ENCODE measurements around the gene DOCK1. TPM values are rescaled to one million over a fixed set of nuclear protein-coding genes. Genes with fewer than 3 reads are reported as not detected.

DOCK1 gene
- total and polyA plus RNA-seq, 2 donors from 2014 or later: 15.8 to 81.7 TPM

DNA sequence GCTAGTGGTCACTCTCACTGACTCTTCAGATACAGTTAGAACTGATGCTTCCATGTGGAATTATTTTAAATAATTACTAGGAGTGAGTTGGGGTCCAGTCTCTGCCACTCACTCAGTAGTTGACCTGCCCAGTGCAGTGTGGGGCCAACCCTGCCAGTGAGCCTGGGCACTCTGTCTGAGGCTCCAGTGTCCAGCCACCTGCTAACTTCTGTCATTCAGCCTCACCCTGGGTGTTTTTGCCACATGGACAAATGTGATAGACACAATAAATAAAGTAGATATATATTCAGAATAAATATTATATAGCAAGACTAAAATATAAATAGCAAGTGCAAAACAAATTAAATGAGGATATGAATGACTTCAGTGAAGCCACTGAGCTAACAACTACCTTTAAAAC, 284.0 kb downstream of the DOCK1 start:
- no peak for DNase-seq
- TF ChIP-seq, protein P1, sequence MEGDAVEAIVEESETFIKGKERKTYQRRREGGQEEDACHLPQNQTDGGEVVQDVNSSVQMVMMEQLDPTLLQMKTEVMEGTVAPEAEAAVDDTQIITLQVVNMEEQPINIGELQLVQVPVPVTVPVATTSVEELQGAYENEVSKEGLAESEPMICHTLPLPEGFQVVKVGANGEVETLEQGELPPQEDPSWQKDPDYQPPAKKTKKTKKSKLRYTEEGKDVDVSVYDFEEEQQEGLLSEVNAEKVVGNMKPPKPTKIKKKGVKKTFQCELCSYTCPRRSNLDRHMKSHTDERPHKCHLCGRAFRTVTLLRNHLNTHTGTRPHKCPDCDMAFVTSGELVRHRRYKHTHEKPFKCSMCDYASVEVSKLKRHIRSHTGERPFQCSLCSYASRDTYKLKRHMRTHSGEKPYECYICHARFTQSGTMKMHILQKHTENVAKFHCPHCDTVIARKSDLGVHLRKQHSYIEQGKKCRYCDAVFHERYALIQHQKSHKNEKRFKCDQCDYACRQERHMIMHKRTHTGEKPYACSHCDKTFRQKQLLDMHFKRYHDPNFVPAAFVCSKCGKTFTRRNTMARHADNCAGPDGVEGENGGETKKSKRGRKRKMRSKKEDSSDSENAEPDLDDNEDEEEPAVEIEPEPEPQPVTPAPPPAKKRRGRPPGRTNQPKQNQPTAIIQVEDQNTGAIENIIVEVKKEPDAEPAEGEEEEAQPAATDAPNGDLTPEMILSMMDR (IDR thresholded peaks at IDR 0.05; ENCODE audit: borderline replicate concordance, extremely low read depth, insufficient read depth): no peak

DNA sequence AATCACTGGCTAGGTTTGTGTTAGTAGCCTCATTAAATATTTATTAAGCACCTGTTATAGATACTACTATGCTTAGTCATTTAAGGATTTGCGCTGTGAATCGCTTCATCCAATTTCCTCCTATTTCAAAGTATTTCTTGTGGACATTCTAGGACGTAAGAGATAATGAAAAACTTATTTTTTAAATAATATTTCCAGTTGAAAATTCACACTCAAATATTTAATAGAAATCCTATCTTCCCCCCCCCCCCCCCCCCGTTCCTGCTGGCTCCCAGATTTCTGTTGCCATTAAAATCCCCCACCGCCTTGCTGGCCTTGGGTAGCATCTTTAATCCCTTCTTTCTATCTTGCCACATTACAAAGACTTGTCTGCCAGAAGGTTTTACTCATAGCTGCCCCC, 285.2 kb downstream of the DOCK1 start:
- TF ChIP-seq, protein P1 (IDR thresholded peaks at IDR 0.05; ENCODE audit: borderline replicate concordance, extremely low read depth, insufficient read depth): no peak
- Histone ChIP-seq H3K4me3 (ENCODE audit: low read length in 3 of 3) (no peak overlapping the region), H3K9me3 (ENCODE audit: control insufficient read depth in 2 of 3, insufficient read depth in 1 of 3, low read length in 3 of 3) (no peaks in the 10 kb centered on the region), H3K27me3 (ENCODE audit: control insufficient read depth, insufficient read depth, low read length) (no peaks in the 10 kb centered on the region), H3K4me1 (ENCODE audit: control insufficient read depth in 2 of 3, insufficient read depth in 2 of 3, low read depth in 1 of 3, low read length in 3 of 3) (peaks cover 0 to 6% (median 0%) of the 10 kb centered on the region in 3 donors), H3K27ac (ENCODE audit: low read depth in 2 of 2, low read length in 2 of 2) (no peak overlapping the region), H3K9ac (ENCODE audit: low read length in 3 of 3) (no peak overlapping the region), H3K36me3 (ENCODE audit: control insufficient read depth in 2 of 3, insufficient read depth in 3 of 3, low read length in 3 of 3) (no peaks in the 10 kb centered on the region)
- intact Hi-C loops (cut with DNase I): no loop called here
- DNase-seq (no peak), FAIRE-seq (no peak)

More for the DNA sequence above, 284.0 kb downstream of the DOCK1 start:
- Histone ChIP-seq H3K4me3 (ENCODE audit: low read length in 3 of 3) (no peak overlapping the region), H3K27me3 (ENCODE audit: control insufficient read depth, insufficient read depth, low read length) (no peaks in the 10 kb centered on the region), H3K36me3 (ENCODE audit: control insufficient read depth in 2 of 3, insufficient read depth in 3 of 3, low read length in 3 of 3) (no peaks in the 10 kb centered on the region), H3K27ac (ENCODE audit: low read depth in 2 of 2, low read length in 2 of 2) (no peak overlapping the region), H3K9me3 (ENCODE audit: control insufficient read depth in 2 of 3, insufficient read depth in 1 of 3, low read length in 3 of 3) (no peaks in the 10 kb centered on the region), H3K4me1 (ENCODE audit: control insufficient read depth in 2 of 3, insufficient read depth in 2 of 3, low read depth in 1 of 3, low read length in 3 of 3) (no peaks in the 10 kb centered on the region), H3K9ac (ENCODE audit: low read length in 3 of 3) (no peak overlapping the region)
- FAIRE-seq: no peak
- intact Hi-C loops (cut with DNase I): no loop called here

- DNase-seq (no peak), FAIRE-seq (no peak)
- TF ChIP-seq, protein P1 (IDR thresholded peaks at IDR 0.05; ENCODE audit: borderline replicate concordance, extremely low read depth, insufficient read depth): no peak
- H3K36me3 ChIP-seq (ENCODE audit: control insufficient read depth in 2 of 3, insufficient read depth in 3 of 3, low read length in 3 of 3): no peaks in the 10 kb centered on the region
- intact Hi-C loops (cut with DNase I): no loop called here
- peaks cover 0 to 10% (median 0%) of the 10 kb centered on the region in 3 donors for H3K4me1 ChIP-seq (ENCODE audit: control insufficient read depth in 2 of 3, insufficient read depth in 2 of 3, low read depth in 1 of 3, low read length in 3 of 3)
- H3K4me3 ChIP-seq (ENCODE audit: low read length in 3 of 3): no peak overlapping the region
- H3K27me3 ChIP-seq (ENCODE audit: control insufficient read depth, insufficient read depth, low read length): no peaks in the 10 kb centered on the region
- no peak overlapping the region for H3K27ac ChIP-seq (ENCODE audit: low read depth in 2 of 2, low read length in 2 of 2)
- H3K9me3 ChIP-seq (ENCODE audit: control insufficient read depth in 2 of 3, insufficient read depth in 1 of 3, low read length in 3 of 3): no peaks in the 10 kb centered on the region
- H3K9ac ChIP-seq (ENCODE audit: low read length in 3 of 3): no peak overlapping the region
Observed at GRCh38 chr10:127193125-127193524, 287.9 kb downstream of the DOCK1 start.

DNA sequence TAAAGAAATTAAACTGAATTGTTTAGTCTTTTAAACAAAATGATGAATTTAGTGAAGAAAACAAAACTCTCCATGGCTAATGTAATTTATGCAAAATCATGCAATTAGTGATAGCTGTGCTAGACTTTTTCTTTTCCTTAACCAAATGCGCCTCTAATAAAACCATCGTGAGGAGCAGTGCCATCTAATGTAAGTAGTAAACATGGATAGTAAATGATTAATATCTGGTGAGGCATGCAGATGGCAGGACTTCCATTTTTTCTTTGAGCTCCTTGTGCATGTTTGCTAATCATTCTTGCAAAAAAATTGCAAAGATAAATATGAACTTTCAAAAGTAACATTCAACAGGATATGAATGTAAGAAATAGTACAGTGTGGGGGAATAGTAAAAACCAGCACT, 288.9 kb downstream of the DOCK1 start:
- Histone ChIP-seq H3K4me1 (ENCODE audit: control insufficient read depth in 2 of 3, insufficient read depth in 2 of 3, low read depth in 1 of 3, low read length in 3 of 3) (peaks cover 0 to 10% (median 0%) of the 10 kb centered on the region in 3 donors), H3K27ac (ENCODE audit: low read depth in 2 of 2, low read length in 2 of 2) (no peak overlapping the region), H3K4me3 (ENCODE audit: low read length in 3 of 3) (peak overlapping the region in 1 of 3 donors; percentile 12), H3K9ac (ENCODE audit: low read length in 3 of 3) (no peak overlapping the region), H3K36me3 (ENCODE audit: control insufficient read depth in 2 of 3, insufficient read depth in 3 of 3, low read length in 3 of 3) (no peaks in the 10 kb centered on the region), H3K27me3 (ENCODE audit: control insufficient read depth, insufficient read depth, low read length) (no peaks in the 10 kb centered on the region), H3K9me3 (ENCODE audit: control insufficient read depth in 2 of 3, insufficient read depth in 1 of 3, low read length in 3 of 3) (no peaks in the 10 kb centered on the region)
- peak in 1 of 5 donors; percentile 15 for DNase-seq
- intact Hi-C loops (cut with DNase I): no loop called here
- FAIRE-seq: no peak
- TF ChIP-seq, protein P1 (IDR thresholded peaks at IDR 0.05; ENCODE audit: borderline replicate concordance, extremely low read depth, insufficient read depth): no peak
